22Rv1 (cell line): ENCODE results near the gene DKK3.

Experiments
- ZFX ChIP-seq: fragments of 450-650 bp; IDR thresholded peaks from 2 replicates; pipeline ENCODE4 v1.6.1; 2017; ENCODE audit warnings: antibody characterized with exemption, borderline replicate concordance
- TF ChIP-seq, protein P1 (sequence below): fragments of 450-650 bp; IDR thresholded peaks from 2 replicates; pipeline ENCODE4 v1.5.1; 2017; ENCODE audit warnings: mild to moderate bottlenecking

DNA sequence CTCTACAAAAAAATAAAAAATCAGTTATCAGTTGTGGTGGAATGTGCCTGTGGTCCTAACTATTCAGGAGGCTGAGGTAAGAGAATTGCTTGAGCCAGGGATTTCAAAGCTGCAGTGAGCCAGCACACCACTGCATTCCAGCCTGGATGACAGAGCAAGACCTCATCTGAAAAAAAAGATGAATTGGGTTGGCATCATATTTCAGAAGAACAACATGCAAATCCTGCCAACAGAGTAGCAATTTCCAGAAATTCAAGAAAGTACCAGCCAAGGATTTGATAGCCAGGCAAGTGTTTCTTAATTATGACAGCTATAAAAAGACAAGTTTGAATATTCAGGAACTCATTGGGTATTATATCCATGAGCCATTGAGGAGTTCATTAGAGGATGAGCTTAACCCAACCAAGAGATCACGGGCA, 91.4 kb downstream of the DKK3 start:
- TF ChIP-seq, protein P1, sequence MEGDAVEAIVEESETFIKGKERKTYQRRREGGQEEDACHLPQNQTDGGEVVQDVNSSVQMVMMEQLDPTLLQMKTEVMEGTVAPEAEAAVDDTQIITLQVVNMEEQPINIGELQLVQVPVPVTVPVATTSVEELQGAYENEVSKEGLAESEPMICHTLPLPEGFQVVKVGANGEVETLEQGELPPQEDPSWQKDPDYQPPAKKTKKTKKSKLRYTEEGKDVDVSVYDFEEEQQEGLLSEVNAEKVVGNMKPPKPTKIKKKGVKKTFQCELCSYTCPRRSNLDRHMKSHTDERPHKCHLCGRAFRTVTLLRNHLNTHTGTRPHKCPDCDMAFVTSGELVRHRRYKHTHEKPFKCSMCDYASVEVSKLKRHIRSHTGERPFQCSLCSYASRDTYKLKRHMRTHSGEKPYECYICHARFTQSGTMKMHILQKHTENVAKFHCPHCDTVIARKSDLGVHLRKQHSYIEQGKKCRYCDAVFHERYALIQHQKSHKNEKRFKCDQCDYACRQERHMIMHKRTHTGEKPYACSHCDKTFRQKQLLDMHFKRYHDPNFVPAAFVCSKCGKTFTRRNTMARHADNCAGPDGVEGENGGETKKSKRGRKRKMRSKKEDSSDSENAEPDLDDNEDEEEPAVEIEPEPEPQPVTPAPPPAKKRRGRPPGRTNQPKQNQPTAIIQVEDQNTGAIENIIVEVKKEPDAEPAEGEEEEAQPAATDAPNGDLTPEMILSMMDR: no peak
- TF ChIP-seq ZFX: no peak
